Measurements from ENCODE around the gene CCIN.

GRCh38 chr9:36188212-36188611 is 19.0 kb downstream of the CCIN start:
- no peak for TF ChIP-seq CTCF (IDR thresholded peaks at IDR 0.05)
- TF ChIP-seq POLR2A (IDR thresholded peaks at IDR 0.05) = no peak
